Endothelial cell of umbilical vein (primary cell): ENCODE results near the gene ITPKA.
"Not testable (repeated sequence)": the region's sequence is repeated elsewhere in the genome, so short reads cannot be mapped to it uniquely, and the experiment has no call there.

Source experiments
- POLR2A ChIP-seq: IDR thresholded peaks from 2 replicates; pipeline ENCODE4 v1.6.1; 2012; ENCODE audit warnings: low read depth, mild to moderate bottlenecking, control low read depth, low read length
- POLR2AphosphoS5 ChIP-seq: IDR thresholded peaks from 2 replicates; pipeline ENCODE4 v1.6.1; 2012; ENCODE audit warnings: low read depth, mild to moderate bottlenecking, control low read depth, low read length, moderate library complexity; ENCODE audit not compliant: insufficient read depth
- TF ChIP-seq, protein P1 (sequence below), 2 donors: IDR thresholded peaks; 1 replicate in 1 of 2; 2 replicates in 1 of 2; pipeline ENCODE4 v1.5.1; 2011; ENCODE audit warnings: low read length in 2 of 2, mild to moderate bottlenecking in 2 of 2, moderate library complexity in 2 of 2, control low read depth in 1 of 2, inconsistent platforms in 1 of 2, low read depth in 1 of 2; ENCODE audit not compliant: insufficient read depth in 1 of 2; ENCODE audit errors: extremely low read depth in 1 of 2

- TF ChIP-seq POLR2A, POLR2AphosphoS5: not testable (repeated sequence)
- TF ChIP-seq, protein P1, sequence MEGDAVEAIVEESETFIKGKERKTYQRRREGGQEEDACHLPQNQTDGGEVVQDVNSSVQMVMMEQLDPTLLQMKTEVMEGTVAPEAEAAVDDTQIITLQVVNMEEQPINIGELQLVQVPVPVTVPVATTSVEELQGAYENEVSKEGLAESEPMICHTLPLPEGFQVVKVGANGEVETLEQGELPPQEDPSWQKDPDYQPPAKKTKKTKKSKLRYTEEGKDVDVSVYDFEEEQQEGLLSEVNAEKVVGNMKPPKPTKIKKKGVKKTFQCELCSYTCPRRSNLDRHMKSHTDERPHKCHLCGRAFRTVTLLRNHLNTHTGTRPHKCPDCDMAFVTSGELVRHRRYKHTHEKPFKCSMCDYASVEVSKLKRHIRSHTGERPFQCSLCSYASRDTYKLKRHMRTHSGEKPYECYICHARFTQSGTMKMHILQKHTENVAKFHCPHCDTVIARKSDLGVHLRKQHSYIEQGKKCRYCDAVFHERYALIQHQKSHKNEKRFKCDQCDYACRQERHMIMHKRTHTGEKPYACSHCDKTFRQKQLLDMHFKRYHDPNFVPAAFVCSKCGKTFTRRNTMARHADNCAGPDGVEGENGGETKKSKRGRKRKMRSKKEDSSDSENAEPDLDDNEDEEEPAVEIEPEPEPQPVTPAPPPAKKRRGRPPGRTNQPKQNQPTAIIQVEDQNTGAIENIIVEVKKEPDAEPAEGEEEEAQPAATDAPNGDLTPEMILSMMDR (IDR thresholded peaks at IDR 0.05; ENCODE audit: extremely low read depth in 1 of 2, insufficient read depth in 1 of 2, low read depth in 1 of 2, low read length in 2 of 2), result not testable (repeated sequence)
These were observed 24.0 kb upstream of the ITPKA start for GRCh38 chr15:41469644-41470043.
